ENCODE measurements around the gene MRPL10.
A peak's percentile ranks its signal among the peaks of the same experiment; 100 is the strongest.

DNA sequence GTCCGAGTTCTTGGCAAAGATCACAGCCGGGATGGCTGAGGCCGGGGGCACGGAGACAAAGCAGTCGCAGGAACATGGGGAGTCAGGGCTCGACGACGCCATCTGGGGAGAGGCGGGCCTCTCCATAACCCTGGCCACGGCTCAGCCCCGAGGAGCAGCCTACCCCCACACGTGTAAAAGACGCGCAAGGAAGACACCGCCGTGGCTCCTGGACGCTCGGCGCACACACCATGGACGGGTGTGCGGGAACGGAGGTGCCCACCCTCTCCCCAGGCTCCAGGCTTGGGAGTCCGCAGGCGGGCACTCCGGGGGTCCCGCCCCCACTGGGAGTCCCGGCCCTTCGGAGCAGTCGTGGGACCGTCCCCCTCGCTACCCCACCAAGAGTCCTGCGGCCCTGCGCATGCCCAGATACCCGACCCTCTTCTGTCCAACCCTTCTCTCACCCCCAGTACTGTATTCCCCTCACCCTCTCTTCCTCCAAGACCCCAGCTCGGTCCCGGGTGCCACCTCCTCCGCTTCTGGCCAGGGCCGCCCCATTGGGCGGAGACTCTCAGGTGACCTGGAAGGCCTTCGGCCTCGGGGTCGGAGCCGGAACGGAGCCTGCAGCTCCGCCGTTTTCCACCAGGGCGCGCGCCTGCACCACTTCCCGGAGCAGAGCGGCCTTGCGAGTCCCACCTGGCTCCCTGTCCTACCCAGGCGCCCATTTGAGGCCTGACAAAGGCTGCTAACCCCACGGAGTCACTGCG, 9.6 kb upstream of the MRPL10 start, which contains the start of gene SCRN2:
- TF ChIP-seq, protein P1, sequence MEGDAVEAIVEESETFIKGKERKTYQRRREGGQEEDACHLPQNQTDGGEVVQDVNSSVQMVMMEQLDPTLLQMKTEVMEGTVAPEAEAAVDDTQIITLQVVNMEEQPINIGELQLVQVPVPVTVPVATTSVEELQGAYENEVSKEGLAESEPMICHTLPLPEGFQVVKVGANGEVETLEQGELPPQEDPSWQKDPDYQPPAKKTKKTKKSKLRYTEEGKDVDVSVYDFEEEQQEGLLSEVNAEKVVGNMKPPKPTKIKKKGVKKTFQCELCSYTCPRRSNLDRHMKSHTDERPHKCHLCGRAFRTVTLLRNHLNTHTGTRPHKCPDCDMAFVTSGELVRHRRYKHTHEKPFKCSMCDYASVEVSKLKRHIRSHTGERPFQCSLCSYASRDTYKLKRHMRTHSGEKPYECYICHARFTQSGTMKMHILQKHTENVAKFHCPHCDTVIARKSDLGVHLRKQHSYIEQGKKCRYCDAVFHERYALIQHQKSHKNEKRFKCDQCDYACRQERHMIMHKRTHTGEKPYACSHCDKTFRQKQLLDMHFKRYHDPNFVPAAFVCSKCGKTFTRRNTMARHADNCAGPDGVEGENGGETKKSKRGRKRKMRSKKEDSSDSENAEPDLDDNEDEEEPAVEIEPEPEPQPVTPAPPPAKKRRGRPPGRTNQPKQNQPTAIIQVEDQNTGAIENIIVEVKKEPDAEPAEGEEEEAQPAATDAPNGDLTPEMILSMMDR (IDR thresholded peaks at IDR 0.05): peak; percentile 94 to 99 (median 98)
- TF ChIP-seq POLR2A (IDR thresholded peaks at IDR 0.05): peak in 1 of 2 donors; percentile 33
- peak in 1 of 2 donors; percentile 39 for TF ChIP-seq EP300 (IDR thresholded peaks at IDR 0.05)

Measured in tibial nerve (tissue), 4 donors.